ENCODE measurements around the gene PDE4B. TPM values are rescaled to one million over a fixed set of nuclear protein-coding genes. Genes with fewer than 3 reads are reported as not detected.

Gene PDE4B
- total and polyA plus RNA-seq, 10 of the 15 experiments (the other 5 are each of a cell fraction or from before 2014, with no cell fraction given), result 3.0 to 13.2 (median 5.7) TPM

- H3K4me2 ChIP-seq (ENCODE audit: control insufficient read depth, insufficient read depth), result no peak overlapping the region
- TF ChIP-seq POU2F2 (IDR thresholded peaks at IDR 0.05; ENCODE audit: borderline replicate concordance, low read depth, low read length), result no peak
- TF ChIP-seq CREM (IDR thresholded peaks at IDR 0.05; ENCODE audit: low read depth), result no peak
- no peak for TF ChIP-seq RB1 (IDR thresholded peaks at IDR 0.05; ENCODE audit: borderline replicate concordance)
- TF ChIP-seq TCF3 (IDR thresholded peaks at IDR 0.05; ENCODE audit: borderline replicate concordance, insufficient read depth, low read depth, low read length), result no peak
- no peak for TF ChIP-seq CBFB (IDR thresholded peaks at IDR 0.05; ENCODE audit: low read depth)
- no peak for TF ChIP-seq MEF2A (IDR thresholded peaks at IDR 0.05; ENCODE audit: insufficient read depth, low read depth, low read length)
- no peak for TF ChIP-seq FOS (IDR thresholded peaks at IDR 0.05; ENCODE audit: borderline replicate concordance, extremely low read depth, insufficient read length)
- no peak for TF ChIP-seq LARP7 (IDR thresholded peaks at IDR 0.05)
- no peak for TF ChIP-seq SMARCA5 (IDR thresholded peaks at IDR 0.05)
- no peak for TF ChIP-seq PRDM15 (CRISPR knock-in tag; IDR thresholded peaks at IDR 0.05)
- no peak for TF ChIP-seq CEBPB (IDR thresholded peaks at IDR 0.05; ENCODE audit: borderline replicate concordance in 1 of 2, low read depth in 2 of 2, low read length in 2 of 2)
- TF ChIP-seq ESRRA (IDR thresholded peaks at IDR 0.05; ENCODE audit: low read length), result no peak
- TF ChIP-seq TARDBP (IDR thresholded peaks at IDR 0.05; ENCODE audit: borderline replicate concordance), result no peak
- no peak for TF ChIP-seq CBX5 (IDR thresholded peaks at IDR 0.05; ENCODE audit: low read depth)
- TF ChIP-seq ZNF24 (IDR thresholded peaks at IDR 0.05), result no peak
- SMC1A ChIA-PET (ENCODE audit: uncharacterized antibody, unreplicated experiment), result interaction anchor here (0.7 to 18.6 kb wide), 6 partner anchors 13 to 176 kb away, joined by 3 to 290 read pairs (median 6); no protein-coding TSS in a partner anchor
- no peak overlapping the region for H3K27ac ChIP-seq (ENCODE audit: control insufficient read depth, insufficient read depth)
- DNase-seq (ENCODE audit: low read depth, low spot score) (no peak), FAIRE-seq (no peak), ATAC-seq (no peak)
- RAD21 ChIA-PET (ENCODE audit: unreplicated experiment), result interaction anchor here (1.3 to 1.7 kb wide), 2 partner anchors 12 to 176 kb away, joined by 4 to 5 read pairs; no protein-coding TSS in a partner anchor
- no peaks in the 10 kb centered on the region for H4K20me1 ChIP-seq (ENCODE audit: control insufficient read depth, insufficient read depth)
- no peaks in the 10 kb centered on the region for H3K9me3 ChIP-seq (replicated peaks; ENCODE audit: control insufficient read depth, insufficient read depth, low read length)
- H2AFZ ChIP-seq (ENCODE audit: control insufficient read depth, low read depth, low read length), result no peak overlapping the region
- 74% methylated on average over 5 of the region's 5 CpGs for WGBS (ENCODE audit: insufficient coverage, insufficient replicate concordance, low lambda C conversion rate, missing lambda C conversion rate)
- H3K27me3 ChIP-seq (replicated peaks in 1 of 2; ENCODE audit: control insufficient read depth in 2 of 2, insufficient read depth in 2 of 2, low read length in 1 of 2), result no peaks in the 10 kb centered on the region
- H3K4me3 ChIP-seq, result no peak overlapping the region
- H3K9ac ChIP-seq (ENCODE audit: control insufficient read depth, insufficient read depth, low read length), result no peak overlapping the region
- CTCF ChIA-PET, result no interaction called here
- no peaks in the 10 kb centered on the region for H3K36me3 ChIP-seq (ENCODE audit: control insufficient read depth in 2 of 2, insufficient read depth in 2 of 2, low read length in 1 of 2)
- peaks cover 11% of the 10 kb centered on the region for H3K4me1 ChIP-seq (ENCODE audit: control insufficient read depth, insufficient read depth, low read length)
- intact Hi-C loops (cut with micrococcal nuclease; ENCODE audit: unreplicated experiment), result loop anchor here (10.0 kb wide), 1 partner anchor 665 kb away; no protein-coding TSS in a partner anchor
- in situ Hi-C loops (cut with MboI), result loop anchor here (25.0 kb wide), 1 partner anchor 667 kb away; no protein-coding TSS in a partner anchor
- H3K79me2 ChIP-seq (ENCODE audit: control insufficient read depth, insufficient read depth, low read length), result no peaks in the 10 kb centered on the region
- no TSS peak for BruUV-seq (replicated peaks)
- POLR2A ChIA-PET, result interaction anchor here (0.8 kb wide), 1 partner anchor 61 kb away, joined by 3 read pairs; no protein-coding TSS in a partner anchor
Measured at GRCh38 chr1:66270119-66270812, 477.6 kb downstream of the PDE4B start.

All from GM12878 (cell line).